CD14-positive monocyte (primary cell): ENCODE data around the gene ICOS. TPM values are rescaled to one million over a fixed set of nuclear protein-coding genes. Genes with fewer than 3 reads are reported as not detected.

Experiments used
- DNase-seq, 3 donors: peaks; one replicate each; pipeline ENCODE4 v3.0.0-alpha.2; 2011 to 2022
- H2AFZ ChIP-seq: 2 replicates; pipeline ENCODE4 v1.6.0; 2012; ENCODE audit warnings: mild to moderate bottlenecking, low read depth, low read length, inconsistent platforms; ENCODE audit not compliant: insufficient read depth, poor library complexity, severe bottlenecking
- H3K27ac ChIP-seq, 2 donors: 1 replicate in 1 of 2; 2 replicates in 1 of 2; pipeline ENCODE4 v1.5.1; 2012 to 2013; ENCODE audit warnings: low read length in 2 of 2, control low read depth in 1 of 2, inconsistent platforms in 1 of 2, low read depth in 1 of 2, mild to moderate bottlenecking in 1 of 2
- H3K27me3 ChIP-seq, 2 donors: one replicate each; pipeline versions ENCODE4 v1.6.0 to v1.6.1; 2011 to 2013; ENCODE audit warnings: low read length in 2 of 2; ENCODE audit not compliant: control insufficient read depth in 2 of 2, insufficient read depth in 2 of 2
- H3K36me3 ChIP-seq, 2 donors: replicated peaks in 1 of 2; 1 replicate in 1 of 2; 2 replicates in 1 of 2; pipeline versions ENCODE4 v1.5.1 to v1.6.1; 2012 to 2013; ENCODE audit warnings: low read length in 2 of 2, control low read depth in 1 of 2, inconsistent platforms in 1 of 2, mild to moderate bottlenecking in 1 of 2; ENCODE audit not compliant: insufficient read depth in 2 of 2, control insufficient read depth in 1 of 2
- H3K4me1 ChIP-seq, 2 donors: 1 replicate in 1 of 2; 2 replicates in 1 of 2; pipeline versions ENCODE4 v1.5.1 to v1.6.1; 2012 to 2013; ENCODE audit warnings: low read length in 2 of 2, control low read depth in 1 of 2, inconsistent platforms in 1 of 2, mild to moderate bottlenecking in 1 of 2, moderate library complexity in 1 of 2; ENCODE audit not compliant: insufficient read depth in 2 of 2, control insufficient read depth in 1 of 2
- H3K4me2 ChIP-seq: replicated peaks from 2 replicates; pipeline ENCODE3; 2012; ENCODE audit warnings: low read length, moderate library complexity, mild to moderate bottlenecking; ENCODE audit not compliant: poor library complexity, severe bottlenecking; ENCODE audit errors: extremely low read depth
- H3K4me3 ChIP-seq, 3 experiments: fragments of 200-600 bp in 1 of 3; sonication (generic) in 1 of 3; replicated peaks in 1 of 3; 1 replicate in 2 of 3; 2 replicates in 1 of 3; pipeline ENCODE4 v1.5.1; 2011 to 2013; ENCODE audit warnings: low read length in 3 of 3, mild to moderate bottlenecking in 3 of 3, control low read depth in 2 of 3, low read depth in 2 of 3, inconsistent platforms in 1 of 3, moderate library complexity in 1 of 3
- H3K79me2 ChIP-seq: 2 replicates; pipeline ENCODE4 v1.6.0; 2012; ENCODE audit warnings: mild to moderate bottlenecking, control low read depth, inconsistent platforms, low read length, moderate library complexity; ENCODE audit not compliant: insufficient read depth
- H3K9ac ChIP-seq: 2 replicates; pipeline ENCODE4 v1.6.0; 2017; ENCODE audit warnings: low read length, mild to moderate bottlenecking; ENCODE audit not compliant: insufficient read depth, poor library complexity, severe bottlenecking
- H3K9me3 ChIP-seq, 2 donors: replicated peaks in 1 of 2; 1 replicate in 1 of 2; 2 replicates in 1 of 2; pipeline versions ENCODE4 v1.5.1 to v1.6.1; 2012 to 2013; ENCODE audit warnings: low read length in 2 of 2, control low read depth in 1 of 2; ENCODE audit not compliant: control insufficient read depth in 1 of 2, insufficient read depth in 1 of 2
- H4K20me1 ChIP-seq: 2 replicates; pipeline ENCODE4 v1.6.0; 2012; ENCODE audit warnings: mild to moderate bottlenecking, low read length, control low read depth, moderate library complexity; ENCODE audit not compliant: insufficient read depth
- H3K27ac Mint-ChIP-seq, 7 donors: one replicate each; pipeline ENCODE4 v1.8.0; 2020; ENCODE audit warnings: mild to moderate bottlenecking in 7 of 7, mixed read lengths in 7 of 7, moderate library complexity in 6 of 7, inconsistent platforms in 2 of 7
- H3K27me3 Mint-ChIP-seq, 3 donors: one replicate each; pipeline ENCODE4 v1.8.0; 2021 to 2022; ENCODE audit warnings: low read depth in 3 of 3, mild to moderate bottlenecking in 3 of 3, mixed read lengths in 3 of 3, moderate library complexity in 3 of 3, inconsistent platforms in 1 of 3
- H3K36me3 Mint-ChIP-seq, 2 donors: one replicate each; pipeline ENCODE4 v1.8.0; 2020; ENCODE audit warnings: mixed read lengths in 2 of 2, inconsistent platforms in 1 of 2, mild to moderate bottlenecking in 1 of 2
- H3K4me1 Mint-ChIP-seq: one replicate; pipeline ENCODE4 v1.8.0; 2020; ENCODE audit warnings: mild to moderate bottlenecking, mixed read lengths
- H3K4me3 Mint-ChIP-seq, 2 donors: one replicate each; pipeline ENCODE4 v1.8.0; 2020; ENCODE audit warnings: mild to moderate bottlenecking in 2 of 2, mixed read lengths in 2 of 2, moderate library complexity in 1 of 2
- H3K9me3 Mint-ChIP-seq, 7 donors: one replicate each; pipeline ENCODE4 v1.8.0; 2020 to 2022; ENCODE audit warnings: mixed read lengths in 7 of 7, mild to moderate bottlenecking in 6 of 7, moderate library complexity in 6 of 7, inconsistent platforms in 2 of 7
- WGBS: methylation state at CpG from one replicate; pipeline ENCODE4 v1.1.5; 2013; ENCODE audit warnings: missing lambda C conversion rate; ENCODE audit not compliant: insufficient coverage; 5-methylcytosine and 5-hydroxymethylcytosine counted together
- intact Hi-C, 2 donors: fragments of 100-400 bp; cut with micrococcal nuclease; formaldehyde crosslinking; loops; one replicate each; pipeline versions ENCODE4 v1.15.0 to v1.15.1; 2023
- polyA plus RNA-seq, 3 donors: library from polyadenylated mRNA; depleted of rRNA in 1 of 3; unstranded in 2 of 3; stranded (reverse) in 1 of 3; fragments of 300-500 nt in 2 of 3; fragments of >200 nt in 1 of 3; fragmentation: Illumina TruSeq in 2 of 3; gene quantifications; 1 replicate in 2 of 3; 2 replicates in 1 of 3; pipeline ENCODE4 v1.2.3, GENCODE V29; 2012 to 2021
- TF ChIP-seq, protein P1 (sequence below): fragments of 200-600 bp; IDR thresholded peaks from one replicate; pipeline ENCODE4 v1.8.0; 2022; ENCODE audit warnings: antibody characterized with exemption, mild to moderate bottlenecking

The ICOS gene
- polyA plus RNA-seq, 3 donors, result 0.03 to 0.13 TPM; not detected in 1

DNA sequence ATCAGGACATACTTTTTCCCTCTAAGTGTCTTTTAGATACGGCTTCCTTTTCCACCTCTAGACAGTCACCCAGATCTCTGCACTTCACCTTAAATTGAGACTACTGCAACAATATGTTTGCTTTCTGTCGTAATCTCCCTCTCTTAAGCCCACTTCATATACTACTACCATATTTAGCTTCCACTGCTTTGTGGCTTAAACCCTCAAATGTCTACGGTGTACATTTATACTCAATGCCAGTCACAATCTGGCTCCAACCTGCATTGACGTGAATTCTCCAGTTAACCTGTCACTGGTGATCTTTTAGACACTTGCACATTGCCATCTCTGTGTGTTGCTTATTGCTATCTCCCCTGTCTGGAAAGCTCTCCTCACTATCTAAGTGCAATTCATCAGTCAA is 56.4 kb downstream of the ICOS start:
- peaks cover 0 to 4% (median 0%) of the 10 kb centered on the region in 7 donors for H3K9me3 Mint-ChIP-seq
- no peak overlapping the region for H2AFZ ChIP-seq
- peaks cover 42 to 46% of the 10 kb centered on the region in 2 donors for H3K4me1 ChIP-seq
- H3K4me2 ChIP-seq, result peak overlapping the region; percentile 27
- H3K27ac Mint-ChIP-seq, result no peak overlapping the region
- H3K4me3 Mint-ChIP-seq, result no peak overlapping the region
- no peak overlapping the region for H3K9ac ChIP-seq
- H3K9me3 ChIP-seq, result no peaks in the 10 kb centered on the region
- H3K4me1 Mint-ChIP-seq, result peaks cover 12% of the 10 kb centered on the region
- H3K36me3 ChIP-seq, result no peaks in the 10 kb centered on the region
- no peaks in the 10 kb centered on the region for H4K20me1 ChIP-seq
- intact Hi-C loops, result no loop called here
- H3K27me3 ChIP-seq, result no peaks in the 10 kb centered on the region
- no peaks in the 10 kb centered on the region for H3K79me2 ChIP-seq
- H3K36me3 Mint-ChIP-seq, result no peaks in the 10 kb centered on the region
- TF ChIP-seq, protein P1, sequence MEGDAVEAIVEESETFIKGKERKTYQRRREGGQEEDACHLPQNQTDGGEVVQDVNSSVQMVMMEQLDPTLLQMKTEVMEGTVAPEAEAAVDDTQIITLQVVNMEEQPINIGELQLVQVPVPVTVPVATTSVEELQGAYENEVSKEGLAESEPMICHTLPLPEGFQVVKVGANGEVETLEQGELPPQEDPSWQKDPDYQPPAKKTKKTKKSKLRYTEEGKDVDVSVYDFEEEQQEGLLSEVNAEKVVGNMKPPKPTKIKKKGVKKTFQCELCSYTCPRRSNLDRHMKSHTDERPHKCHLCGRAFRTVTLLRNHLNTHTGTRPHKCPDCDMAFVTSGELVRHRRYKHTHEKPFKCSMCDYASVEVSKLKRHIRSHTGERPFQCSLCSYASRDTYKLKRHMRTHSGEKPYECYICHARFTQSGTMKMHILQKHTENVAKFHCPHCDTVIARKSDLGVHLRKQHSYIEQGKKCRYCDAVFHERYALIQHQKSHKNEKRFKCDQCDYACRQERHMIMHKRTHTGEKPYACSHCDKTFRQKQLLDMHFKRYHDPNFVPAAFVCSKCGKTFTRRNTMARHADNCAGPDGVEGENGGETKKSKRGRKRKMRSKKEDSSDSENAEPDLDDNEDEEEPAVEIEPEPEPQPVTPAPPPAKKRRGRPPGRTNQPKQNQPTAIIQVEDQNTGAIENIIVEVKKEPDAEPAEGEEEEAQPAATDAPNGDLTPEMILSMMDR, result no peak
- H3K27ac ChIP-seq, result peak overlapping the region in 1 of 2 donors; percentile 12
- DNase-seq, result no peak
- WGBS, result 61% methylated on average over 4 of the region's 4 CpGs
- H3K27me3 Mint-ChIP-seq, result no peaks in the 10 kb centered on the region
- no peak overlapping the region for H3K4me3 ChIP-seq

- no peaks in the 10 kb centered on the region for H3K27me3 Mint-ChIP-seq
- Histone ChIP-seq H3K27me3 (no peaks in the 10 kb centered on the region), H3K79me2 (no peaks in the 10 kb centered on the region), H3K4me1 (peaks cover 42 to 48% of the 10 kb centered on the region in 2 donors), H3K9me3 (no peaks in the 10 kb centered on the region), H4K20me1 (no peaks in the 10 kb centered on the region), H3K36me3 (no peaks in the 10 kb centered on the region), H2AFZ (no peak overlapping the region), H3K9ac (no peak overlapping the region), H3K27ac (no peak overlapping the region), H3K4me3 (no peak overlapping the region), H3K4me2 (no peak overlapping the region)
- H3K4me1 Mint-ChIP-seq, result peaks cover 17% of the 10 kb centered on the region
- intact Hi-C loops, result no loop called here
- TF ChIP-seq, protein P1, result no peak
- H3K9me3 Mint-ChIP-seq, result peaks cover 0 to 4% (median 0%) of the 10 kb centered on the region in 7 donors
- no CpG with 5 or more reads among the region's 4 CpGs for WGBS
- H3K27ac Mint-ChIP-seq, result no peak overlapping the region
- no peak for DNase-seq
- H3K4me3 Mint-ChIP-seq, result no peak overlapping the region
- H3K36me3 Mint-ChIP-seq, result no peaks in the 10 kb centered on the region
Observed at GRCh38 chr2:203993560-203993959, 57.0 kb downstream of the ICOS start.
